Measurements from ENCODE around the gene RAB4B. TPM values are rescaled to one million over a fixed set of nuclear protein-coding genes. Genes with fewer than 3 reads are reported as not detected.
A peak's percentile ranks its signal among the peaks of the same experiment; 100 is the strongest.
"Not testable (repeated sequence)": the region's sequence is repeated elsewhere in the genome, so short reads cannot be mapped to it uniquely, and the experiment has no call there.

RAB4B gene
- total and polyA plus RNA-seq, 2 donors (not counting 1 experiment from before 2014, with no cell fraction given): 108 to 141 TPM

DNA sequence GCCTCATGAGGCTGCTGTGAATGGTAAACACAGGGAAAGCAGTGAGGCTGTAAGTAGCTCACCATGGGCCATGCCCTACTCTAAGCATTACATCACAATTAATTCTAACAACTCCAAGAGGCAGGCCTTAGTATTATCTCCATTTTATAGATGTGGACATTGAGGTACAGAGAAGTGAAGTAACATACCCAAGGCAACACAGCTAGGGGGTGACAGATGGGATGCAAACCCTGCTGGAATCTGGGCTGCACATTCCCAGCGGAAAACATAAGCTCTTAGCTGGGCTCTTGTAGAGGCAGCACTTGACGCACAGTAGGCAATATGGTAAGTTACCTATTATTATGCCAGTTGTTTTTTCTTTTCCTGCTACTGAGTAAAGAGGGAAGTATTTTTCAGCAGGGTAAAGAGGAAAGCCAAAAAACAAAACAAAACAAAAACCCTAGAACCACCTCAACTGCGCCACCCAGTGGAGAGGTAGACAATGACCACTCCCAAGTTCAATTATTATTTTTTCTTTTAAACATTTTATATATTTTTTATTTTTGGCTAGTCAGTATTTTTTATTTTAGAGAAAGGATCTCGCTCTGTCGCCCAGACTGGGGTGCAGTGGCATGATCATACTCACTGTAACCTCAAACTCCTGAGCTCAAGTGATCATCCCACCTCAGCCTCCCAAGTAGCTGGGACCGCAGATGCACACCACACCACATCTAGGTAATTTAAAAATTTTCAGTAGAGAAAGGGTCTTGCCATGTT lies 41.6 kb downstream of the RAB4B start:
- H3K4me1 ChIP-seq (ENCODE audit: control insufficient read depth in 2 of 2, insufficient read depth in 2 of 2, low read length in 2 of 2): peaks cover 14 to 33% of the 10 kb centered on the region in 2 donors
- peak; percentile 79 for DNase-seq
- not testable (repeated sequence) for H3K27ac ChIP-seq (ENCODE audit: low read length in 2 of 2); H3K79me2 ChIP-seq (ENCODE audit: control insufficient read depth, insufficient read depth, low read length); H3K9me3 Mint-ChIP-seq (ENCODE audit: insufficient read depth); H3K4me3 ChIP-seq (ENCODE audit: control extremely low read depth in 1 of 5, extremely low read depth in 1 of 5, insufficient read depth in 1 of 5, low read depth in 2 of 5, low read length in 4 of 5); H3K9ac ChIP-seq (ENCODE audit: low read length); H3K27me3 Mint-ChIP-seq; H3K9me3 ChIP-seq (ENCODE audit: control extremely low read depth in 1 of 3, control insufficient read depth in 2 of 3, insufficient read depth in 1 of 3, low read length in 2 of 3); H3K27me3 ChIP-seq (replicated peaks in 1 of 4; ENCODE audit: control extremely low read depth in 1 of 4, control insufficient read depth in 3 of 4, insufficient read depth in 4 of 4, low read length in 3 of 4); H4K20me1 ChIP-seq (ENCODE audit: control insufficient read depth, insufficient read depth, low read length, poor library complexity, severe bottlenecking); H3K36me3 ChIP-seq (replicated peaks in 1 of 2; ENCODE audit: control extremely low read depth in 1 of 2, control insufficient read depth in 1 of 2, extremely low read depth in 1 of 2, insufficient read depth in 2 of 2, low read length in 1 of 2); H2AFZ ChIP-seq (ENCODE audit: insufficient read depth, low read depth, low read length, poor library complexity, severe bottlenecking)
- peak overlapping the region; percentile 60 for H3K4me2 ChIP-seq (replicated peaks; ENCODE audit: low read depth, low read length, poor library complexity, severe bottlenecking)
- Mint-ChIP-seq H3K27ac (peak overlapping the region; percentile 73), H3K4me3 (peak overlapping the region; percentile 42), H3K4me1 (peaks cover 29% of the 10 kb centered on the region)
- no CpG with 5 or more reads among the region's 6 CpGs for WGBS (ENCODE audit: insufficient coverage)
- intact Hi-C loops (cut with micrococcal nuclease): loop anchor here (1.0 to 5.0 kb wide), 3 partner anchors 42 to 156 kb away; partner anchors contain the start of genes ACTMAP, MIA, RAB4B and SNRPA
- ChIA-PET CTCF (interaction anchor here (0.6 to 3.8 kb wide), 29 partner anchors 8 to 494 kb away, joined by 3 to 117 read pairs (median 5); partner anchors contain the start of genes ACTMAP, COQ8B, EGLN2 and ITPKC), POLR2A (interaction anchor here (0.5 to 3.1 kb wide), 8 partner anchors 21 to 514 kb away, joined by 3 to 15 read pairs (median 5); partner anchors contain the start of genes COQ8B, EGLN2, ITPKC and RAB4B)
- TF ChIP-seq, protein P1, sequence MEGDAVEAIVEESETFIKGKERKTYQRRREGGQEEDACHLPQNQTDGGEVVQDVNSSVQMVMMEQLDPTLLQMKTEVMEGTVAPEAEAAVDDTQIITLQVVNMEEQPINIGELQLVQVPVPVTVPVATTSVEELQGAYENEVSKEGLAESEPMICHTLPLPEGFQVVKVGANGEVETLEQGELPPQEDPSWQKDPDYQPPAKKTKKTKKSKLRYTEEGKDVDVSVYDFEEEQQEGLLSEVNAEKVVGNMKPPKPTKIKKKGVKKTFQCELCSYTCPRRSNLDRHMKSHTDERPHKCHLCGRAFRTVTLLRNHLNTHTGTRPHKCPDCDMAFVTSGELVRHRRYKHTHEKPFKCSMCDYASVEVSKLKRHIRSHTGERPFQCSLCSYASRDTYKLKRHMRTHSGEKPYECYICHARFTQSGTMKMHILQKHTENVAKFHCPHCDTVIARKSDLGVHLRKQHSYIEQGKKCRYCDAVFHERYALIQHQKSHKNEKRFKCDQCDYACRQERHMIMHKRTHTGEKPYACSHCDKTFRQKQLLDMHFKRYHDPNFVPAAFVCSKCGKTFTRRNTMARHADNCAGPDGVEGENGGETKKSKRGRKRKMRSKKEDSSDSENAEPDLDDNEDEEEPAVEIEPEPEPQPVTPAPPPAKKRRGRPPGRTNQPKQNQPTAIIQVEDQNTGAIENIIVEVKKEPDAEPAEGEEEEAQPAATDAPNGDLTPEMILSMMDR (IDR thresholded peaks at IDR 0.05): peak; percentile 85
- ATAC-seq (ENCODE audit: low read depth): peak; percentile 50

DNA sequence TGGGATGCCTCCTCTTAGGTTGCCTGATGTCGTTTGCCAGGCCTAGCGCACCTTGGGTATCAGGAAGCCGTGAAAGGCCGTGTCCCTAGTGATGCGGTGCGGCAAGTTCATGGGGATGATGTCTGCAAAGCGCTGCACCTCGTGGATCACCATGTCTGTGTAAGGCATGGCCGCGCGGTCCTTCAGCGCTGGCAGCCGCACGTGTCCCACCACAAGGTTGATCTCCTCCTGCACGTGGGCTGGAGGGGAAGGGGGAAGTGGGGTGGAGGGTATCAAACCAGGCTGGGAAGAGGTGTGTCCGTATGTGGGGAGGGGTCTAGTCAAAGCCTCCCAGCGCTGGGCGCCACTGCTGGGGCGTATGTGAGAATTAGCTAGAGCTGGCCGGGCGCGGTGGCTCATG lies 44.1 kb downstream of the RAB4B start:
- ChIA-PET CTCF (interaction anchor here (1.1 to 3.8 kb wide), 2 partner anchors 16 to 160 kb away, joined by 3 to 117 read pairs; no protein-coding TSS in a partner anchor), POLR2A (no interaction called here)
- H3K79me2 ChIP-seq (ENCODE audit: control insufficient read depth, insufficient read depth, low read length): no peaks in the 10 kb centered on the region
- Mint-ChIP-seq H3K4me1 (peaks cover 29% of the 10 kb centered on the region), H3K4me3 (no peak overlapping the region), H3K9me3 (ENCODE audit: insufficient read depth) (no peaks in the 10 kb centered on the region), H3K27ac (no peak overlapping the region), H3K27me3 (no peaks in the 10 kb centered on the region)
- H3K27me3 ChIP-seq (replicated peaks in 1 of 4; ENCODE audit: control extremely low read depth in 1 of 4, control insufficient read depth in 3 of 4, insufficient read depth in 4 of 4, low read length in 3 of 4): no peaks in the 10 kb centered on the region
- no peak overlapping the region for H3K27ac ChIP-seq (ENCODE audit: low read length in 2 of 2)
- intact Hi-C loops (cut with micrococcal nuclease): no loop called here
- 93% methylated on average over 22 of the region's 22 CpGs for WGBS (ENCODE audit: insufficient coverage)
- no peaks in the 10 kb centered on the region for H4K20me1 ChIP-seq (ENCODE audit: control insufficient read depth, insufficient read depth, low read length, poor library complexity, severe bottlenecking)
- TF ChIP-seq EZH2 (IDR thresholded peaks at IDR 0.05; ENCODE audit: borderline replicate concordance, insufficient read depth, low read depth, low read length, poor library complexity, severe bottlenecking): no peak
- TF ChIP-seq, protein P1 (IDR thresholded peaks at IDR 0.05): no peak
- H3K4me1 ChIP-seq (ENCODE audit: control insufficient read depth in 2 of 2, insufficient read depth in 2 of 2, low read length in 2 of 2): peaks cover 14 to 28% of the 10 kb centered on the region in 2 donors
- H3K9ac ChIP-seq (ENCODE audit: low read length): no peak overlapping the region
- H3K4me3 ChIP-seq (ENCODE audit: control extremely low read depth in 1 of 5, extremely low read depth in 1 of 5, insufficient read depth in 1 of 5, low read depth in 2 of 5, low read length in 4 of 5): no peak overlapping the region
- no peak for DNase-seq
- no peaks in the 10 kb centered on the region for H3K36me3 ChIP-seq (replicated peaks in 1 of 2; ENCODE audit: control extremely low read depth in 1 of 2, control insufficient read depth in 1 of 2, extremely low read depth in 1 of 2, insufficient read depth in 2 of 2, low read length in 1 of 2)
- H2AFZ ChIP-seq (ENCODE audit: insufficient read depth, low read depth, low read length, poor library complexity, severe bottlenecking): no peak overlapping the region
- no peaks in the 10 kb centered on the region for H3K9me3 ChIP-seq (ENCODE audit: control extremely low read depth in 1 of 3, control insufficient read depth in 2 of 3, insufficient read depth in 1 of 3, low read length in 2 of 3)
- no peak for ATAC-seq (ENCODE audit: low read depth)
- H3K4me2 ChIP-seq (replicated peaks; ENCODE audit: low read depth, low read length, poor library complexity, severe bottlenecking): no peak overlapping the region

Data from B cell (primary cell).